Cardiac fibroblast (primary cell): ENCODE results near the gene PABPN1L.

Experiments
- DNase-seq, 2 donors: peaks; one replicate each; pipeline versions ENCODE4 v3.0.0 to v3.0.0-alpha.2; 2010; ENCODE audit warnings: low read depth in 2 of 2
- H3K4me3 ChIP-seq, 2 donors: replicated peaks in 1 of 2; 1 replicate in 1 of 2; 2 replicates in 1 of 2; pipeline ENCODE4 v1.5.1; 2011; ENCODE audit warnings: low read depth in 2 of 2, low read length in 2 of 2, mild to moderate bottlenecking in 2 of 2, moderate library complexity in 1 of 2
- CTCF ChIP-seq: IDR thresholded peaks from one replicate; pipeline ENCODE4 v1.5.1; 2011; ENCODE audit warnings: low read depth, mild to moderate bottlenecking, low read length, inconsistent platforms

Gene PABPN1L

GRCh38 chr16:88878356-88878755 is 11.9 kb upstream of the PABPN1L start:
- no peak for TF ChIP-seq CTCF
- H3K4me3 ChIP-seq = no peak overlapping the region
- no peak for DNase-seq

DNA sequence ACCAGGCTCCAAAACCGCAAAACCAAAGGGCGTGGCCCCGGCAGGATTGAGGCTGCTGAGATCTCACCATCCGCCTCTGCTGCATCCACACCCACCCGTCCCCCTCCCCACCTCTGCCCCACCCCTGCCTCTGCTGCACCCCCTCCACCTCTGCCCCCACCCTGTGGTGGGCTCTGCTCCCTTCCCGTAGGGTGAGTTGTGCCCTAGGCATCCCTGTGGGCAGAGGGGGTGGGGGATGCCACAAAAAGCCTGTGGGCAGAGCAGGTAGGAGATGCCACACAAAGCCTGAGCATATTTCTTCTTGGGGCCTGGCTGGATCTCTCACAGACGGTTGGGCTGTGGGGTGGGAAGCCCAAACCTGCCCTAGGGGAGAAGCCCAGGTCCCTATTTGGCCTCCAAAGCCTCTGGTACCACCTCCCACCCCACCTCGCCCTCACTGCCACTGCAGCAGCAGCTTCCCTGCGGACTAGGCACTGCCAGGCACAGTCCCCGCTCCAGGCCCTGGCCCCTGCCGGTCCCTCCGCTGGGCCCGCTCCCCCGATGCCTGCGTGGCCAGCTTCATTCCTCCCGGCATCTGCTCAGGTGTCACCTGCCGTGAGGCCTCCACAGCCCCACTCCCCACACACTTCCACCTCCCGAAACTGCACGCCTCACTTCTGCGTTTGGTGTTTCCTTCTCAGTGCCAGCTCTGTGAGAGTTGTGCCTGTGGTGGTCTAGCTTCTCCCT is 11.3 kb upstream of the PABPN1L start:
- no peak overlapping the region for H3K4me3 ChIP-seq
- TF ChIP-seq CTCF = no peak
- DNase-seq = no peak

- DNase-seq = no peak
- H3K4me3 ChIP-seq = no peak overlapping the region
- TF ChIP-seq CTCF = no peak
These were observed 10.6 kb upstream of the PABPN1L start for GRCh38 chr16:88876942-88877526.

GRCh38 chr16:88875703-88876234 is 9.3 kb upstream of the PABPN1L start:
- no peak for DNase-seq
- no peak for TF ChIP-seq CTCF
- H3K4me3 ChIP-seq = no peak overlapping the region

- no peak for DNase-seq
- no peak overlapping the region for H3K4me3 ChIP-seq
- TF ChIP-seq CTCF = no peak
These were observed 8.6 kb upstream of the PABPN1L start for GRCh38 chr16:88874938-88875599.

DNA sequence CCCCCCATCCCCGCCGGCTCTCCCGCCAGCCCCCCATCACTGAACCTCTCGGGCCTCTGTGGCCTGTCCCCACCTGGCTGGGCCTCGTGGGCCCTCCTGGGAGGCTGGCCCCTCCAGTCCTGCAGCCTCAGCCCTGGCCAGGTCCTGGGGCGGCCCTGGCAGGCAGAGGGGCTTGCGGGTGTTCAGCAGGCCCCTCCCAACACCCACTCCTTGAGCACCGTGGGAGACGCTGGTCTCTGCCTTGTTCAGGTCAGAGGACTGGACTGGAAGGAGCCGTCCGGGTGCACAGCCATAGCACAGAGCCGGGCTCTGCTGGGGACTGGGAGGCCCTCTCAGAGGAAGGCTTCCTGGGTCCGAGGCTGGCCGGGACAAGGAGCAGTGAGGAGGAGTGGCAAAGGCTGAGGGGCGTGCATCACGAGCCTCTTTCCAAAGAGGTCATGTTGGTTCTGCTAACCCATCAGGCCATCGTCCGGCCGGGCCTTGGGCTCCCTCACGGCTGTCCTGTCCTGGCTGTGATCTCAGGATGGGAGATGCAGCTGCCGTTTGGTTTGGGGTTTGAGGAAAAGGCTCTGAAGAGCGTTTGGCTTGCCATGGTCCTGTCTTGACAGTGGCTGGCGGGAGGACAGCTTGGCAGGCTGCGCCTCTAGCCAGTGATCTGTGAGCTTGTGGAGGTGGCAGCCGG is 6.3 kb upstream of the PABPN1L start:
- TF ChIP-seq CTCF = no peak
- no peak overlapping the region for H3K4me3 ChIP-seq
- no peak for DNase-seq
